ENCODE measurements around the gene CSNK1E.

DNA sequence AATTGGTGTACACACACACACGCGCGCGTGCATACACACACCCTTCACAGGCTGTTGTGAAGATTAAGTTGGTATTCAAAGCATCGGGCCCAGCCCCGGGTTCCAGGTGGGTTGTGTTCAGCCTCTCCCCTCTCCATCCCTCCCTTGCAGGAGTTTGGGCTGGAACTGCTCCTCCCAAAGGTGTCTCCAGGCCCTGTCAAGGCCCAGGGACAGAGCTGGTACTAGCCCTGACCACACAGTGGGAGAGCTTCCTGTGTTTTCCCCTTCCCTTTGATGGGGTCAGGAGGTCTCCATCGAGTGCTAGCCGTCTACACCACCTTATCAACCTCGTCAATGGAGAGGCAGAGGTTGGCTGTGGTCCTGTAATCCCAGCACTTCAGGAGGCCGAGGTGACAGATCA lies 36.5 kb upstream of the CSNK1E start:
- TF ChIP-seq MAFK (IDR thresholded peaks at IDR 0.05; ENCODE audit: low read depth, low read length), result no peak
- TF ChIP-seq, protein P1, sequence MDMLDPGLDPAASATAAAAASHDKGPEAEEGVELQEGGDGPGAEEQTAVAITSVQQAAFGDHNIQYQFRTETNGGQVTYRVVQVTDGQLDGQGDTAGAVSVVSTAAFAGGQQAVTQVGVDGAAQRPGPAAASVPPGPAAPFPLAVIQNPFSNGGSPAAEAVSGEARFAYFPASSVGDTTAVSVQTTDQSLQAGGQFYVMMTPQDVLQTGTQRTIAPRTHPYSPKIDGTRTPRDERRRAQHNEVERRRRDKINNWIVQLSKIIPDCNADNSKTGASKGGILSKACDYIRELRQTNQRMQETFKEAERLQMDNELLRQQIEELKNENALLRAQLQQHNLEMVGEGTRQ (IDR thresholded peaks at IDR 0.05; ENCODE audit: low read depth, low read length), result no peak
- no peak for TF ChIP-seq CEBPB (IDR thresholded peaks at IDR 0.05; ENCODE audit: low read depth, low read length)
- TF ChIP-seq, protein P2, sequence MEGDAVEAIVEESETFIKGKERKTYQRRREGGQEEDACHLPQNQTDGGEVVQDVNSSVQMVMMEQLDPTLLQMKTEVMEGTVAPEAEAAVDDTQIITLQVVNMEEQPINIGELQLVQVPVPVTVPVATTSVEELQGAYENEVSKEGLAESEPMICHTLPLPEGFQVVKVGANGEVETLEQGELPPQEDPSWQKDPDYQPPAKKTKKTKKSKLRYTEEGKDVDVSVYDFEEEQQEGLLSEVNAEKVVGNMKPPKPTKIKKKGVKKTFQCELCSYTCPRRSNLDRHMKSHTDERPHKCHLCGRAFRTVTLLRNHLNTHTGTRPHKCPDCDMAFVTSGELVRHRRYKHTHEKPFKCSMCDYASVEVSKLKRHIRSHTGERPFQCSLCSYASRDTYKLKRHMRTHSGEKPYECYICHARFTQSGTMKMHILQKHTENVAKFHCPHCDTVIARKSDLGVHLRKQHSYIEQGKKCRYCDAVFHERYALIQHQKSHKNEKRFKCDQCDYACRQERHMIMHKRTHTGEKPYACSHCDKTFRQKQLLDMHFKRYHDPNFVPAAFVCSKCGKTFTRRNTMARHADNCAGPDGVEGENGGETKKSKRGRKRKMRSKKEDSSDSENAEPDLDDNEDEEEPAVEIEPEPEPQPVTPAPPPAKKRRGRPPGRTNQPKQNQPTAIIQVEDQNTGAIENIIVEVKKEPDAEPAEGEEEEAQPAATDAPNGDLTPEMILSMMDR (conservative IDR thresholded peaks at IDR 0.05; ENCODE audit: low read depth, low read length), result no peak
- no peak for TF ChIP-seq RAD21 (IDR thresholded peaks at IDR 0.05; ENCODE audit: low read length)
- no peak for TF ChIP-seq BHLHE40 (IDR thresholded peaks at IDR 0.05; ENCODE audit: low read depth, low read length)
- TF ChIP-seq MXI1 (IDR thresholded peaks at IDR 0.05; ENCODE audit: borderline replicate concordance, low read depth, low read length), result no peak
- no peak for TF ChIP-seq POLR2A (IDR thresholded peaks at IDR 0.05; ENCODE audit: low read depth, low read length)
- no peak for TF ChIP-seq FOS (IDR thresholded peaks at IDR 0.05; ENCODE audit: low read depth, low read length)
- no peak for TF ChIP-seq RCOR1 (IDR thresholded peaks at IDR 0.05; ENCODE audit: insufficient replicate concordance, low read length)

All from IMR-90 (cell line).